A673 (cell line): ENCODE data around the gene SORCS1. TPM values are rescaled to one million over a fixed set of nuclear protein-coding genes. Genes with fewer than 3 reads are reported as not detected.
"Not testable (repeated sequence)": the region's sequence is repeated elsewhere in the genome, so short reads cannot be mapped to it uniquely, and the experiment has no call there.

ENCODE experiments used
- BruUV-seq: library from RNA; stranded (reverse); fragments of 400-500 nt; replicated peaks from 2 replicates; lab custom pipeline; 2021; lab: Mats Ljungman, UMichigan
- CTCF ChIA-PET: fragments of 300-600 bp; sonication (Branson Sonifier 250); formaldehyde crosslinking; loops from one replicate; lab custom pipeline; 2022; ENCODE audit warnings: antibody characterized with exemption; lab: Charles Lee
- POLR2A ChIA-PET: fragments of 300-600 bp; sonication (Branson Sonifier 250); formaldehyde crosslinking; loops from one replicate; lab custom pipeline; 2022; ENCODE audit warnings: antibody characterized with exemption; ENCODE audit not compliant: low non-redundant PET; lab: Charles Lee
- DNase-seq: peaks from one replicate; pipeline ENCODE4 v3.0.0-alpha.2; 2015; ENCODE audit warnings: low spot score
- H3K27ac ChIP-seq: fragments of 200-600 bp; sonication (generic); 2 replicates; pipeline ENCODE4 v1.5.1; 2016; ENCODE audit warnings: mixed run types, low read depth, mild to moderate bottlenecking, mixed read lengths, antibody characterized with exemption, low read length; ENCODE audit not compliant: poor library complexity, severe bottlenecking
- H3K27me3 ChIP-seq: fragments of 200-600 bp; sonication (generic); replicated peaks from 2 replicates; pipeline ENCODE4 v1.6.1; 2017; ENCODE audit warnings: mixed run types, low read depth, mild to moderate bottlenecking, mixed read lengths, antibody characterized with exemption, low read length; ENCODE audit not compliant: insufficient read depth, poor library complexity
- H3K36me3 ChIP-seq: fragments of 200-600 bp; sonication (generic); 2 replicates; pipeline ENCODE4 v1.6.1; 2016; ENCODE audit warnings: mixed run types, mild to moderate bottlenecking, mixed read lengths, antibody characterized with exemption, low read length; ENCODE audit not compliant: insufficient read depth, poor library complexity, severe bottlenecking
- H3K4me1 ChIP-seq: fragments of 200-600 bp; sonication (generic); 2 replicates; pipeline ENCODE4 v1.6.1; 2017; ENCODE audit warnings: mixed run types, mild to moderate bottlenecking, mixed read lengths, antibody characterized with exemption, low read length; ENCODE audit not compliant: insufficient read depth, poor library complexity, severe bottlenecking
- H3K4me3 ChIP-seq: fragments of 200-600 bp; sonication (generic); 2 replicates; pipeline ENCODE4 v1.5.1; 2016; ENCODE audit warnings: low read depth, mixed run types, mild to moderate bottlenecking, mixed read lengths, low read length; ENCODE audit not compliant: poor library complexity, severe bottlenecking
- H3K9me3 ChIP-seq: fragments of 200-600 bp; sonication (generic); 2 replicates; pipeline ENCODE4 v1.6.1; 2016; ENCODE audit warnings: mixed run types, low read depth, mild to moderate bottlenecking, mixed read lengths, antibody characterized with exemption, low read length; ENCODE audit not compliant: poor library complexity, severe bottlenecking
- CTCF ChIP-seq: fragments of 300-800, 200-600 bp; sonication (generic); conservative IDR thresholded peaks from 2 replicates; pipeline ENCODE4 v1.5.1; 2017; ENCODE audit warnings: low read depth, mild to moderate bottlenecking, antibody characterized with exemption, low read length, moderate library complexity, mixed read lengths
- EZH2 ChIP-seq: fragments of 200-600 bp; sonication (generic); IDR thresholded peaks from 2 replicates; pipeline ENCODE4 v1.6.1; 2017; ENCODE audit warnings: borderline replicate concordance, low read depth, mild to moderate bottlenecking, mixed read lengths, antibody characterized with exemption, low read length; ENCODE audit not compliant: poor library complexity, severe bottlenecking
- intact Hi-C: fragments of 100-400 bp; cut with micrococcal nuclease; formaldehyde crosslinking; loops from one replicate; pipeline ENCODE4 v1.10.0; 2022; ENCODE audit not compliant: unreplicated experiment
- total RNA-seq: library from RNA; stranded (reverse); gene quantifications from 2 replicates; pipeline ENCODE4 v1.2.3, GENCODE V29; 2021

Gene SORCS1
- total RNA-seq, 1 experiment from 2014 or later: 0.34 TPM

DNA sequence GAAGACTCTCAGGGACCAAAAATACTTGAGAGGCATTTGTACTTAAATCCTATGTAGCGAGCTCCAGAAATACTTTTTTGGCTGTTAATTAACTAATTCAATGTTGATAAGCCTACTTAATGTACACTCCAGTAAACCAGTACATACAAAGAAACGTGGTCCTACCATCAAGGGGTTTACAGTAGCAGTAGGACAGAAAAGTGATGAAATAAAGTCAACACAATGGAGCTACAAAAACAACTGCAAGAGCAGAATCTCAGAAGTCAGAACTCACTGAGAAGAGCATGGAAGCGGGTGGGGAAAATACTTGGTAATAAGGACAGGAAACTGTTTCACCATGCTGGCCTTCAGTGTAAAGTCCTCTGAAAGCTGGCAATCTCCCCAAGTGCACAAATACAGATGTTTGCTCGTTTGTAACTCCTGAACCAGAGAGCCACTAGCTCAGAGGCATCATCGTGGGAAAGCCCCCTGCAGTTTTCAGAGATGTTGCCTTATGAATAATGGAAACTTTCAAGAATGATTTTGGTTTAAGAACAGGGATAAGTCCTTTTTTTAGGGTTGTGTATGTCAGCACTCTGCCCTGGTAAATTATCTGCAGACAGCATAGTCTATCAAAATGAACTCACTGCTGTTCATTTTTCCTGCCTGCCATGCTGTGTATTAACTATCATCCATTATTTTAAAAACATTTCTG lies 233.2 kb downstream of the SORCS1 start:
- DNase-seq: peak; percentile 88
- no peaks in the 10 kb centered on the region for H3K36me3 ChIP-seq
- no TSS peak for BruUV-seq
- ChIA-PET CTCF (interaction anchor here (0.6 kb wide), 2 partner anchors 138 to 152 kb away, joined by 4 to 11 read pairs; no protein-coding TSS in a partner anchor), POLR2A (no interaction called here)
- H3K4me1 ChIP-seq: peaks cover 37% of the 10 kb centered on the region
- no peak overlapping the region for H3K4me3 ChIP-seq
- no peaks in the 10 kb centered on the region for H3K9me3 ChIP-seq
- H3K27me3 ChIP-seq: no peaks in the 10 kb centered on the region
- no peak for TF ChIP-seq EZH2
- no peak for TF ChIP-seq CTCF
- intact Hi-C loops: no loop called here
- peak overlapping the region; percentile 61 for H3K27ac ChIP-seq

DNA sequence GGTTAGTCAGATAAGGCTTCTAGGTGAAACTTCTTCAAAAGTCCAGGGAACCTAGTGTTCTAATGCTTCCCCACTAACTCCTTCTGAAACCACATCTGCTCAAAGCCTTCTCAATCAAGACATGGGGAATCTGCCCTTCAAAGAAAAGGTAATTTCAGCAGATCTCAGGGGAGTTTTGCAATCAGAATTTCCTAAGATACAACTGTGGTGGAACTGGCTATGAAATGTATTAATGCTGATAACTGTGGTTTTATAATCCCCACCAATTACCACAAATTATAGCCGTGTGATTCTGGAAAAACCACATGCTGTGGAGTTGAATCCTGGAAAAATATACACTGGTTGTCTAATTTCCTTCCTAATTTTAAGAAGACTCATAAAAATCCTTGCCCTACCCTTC lies 233.8 kb downstream of the SORCS1 start:
- Histone ChIP-seq H3K36me3 (no peaks in the 10 kb centered on the region), H3K9me3 (no peaks in the 10 kb centered on the region), H3K27ac (peak overlapping the region; percentile 61), H3K4me3 (no peak overlapping the region), H3K27me3 (no peaks in the 10 kb centered on the region), H3K4me1 (peaks cover 32% of the 10 kb centered on the region)
- ChIA-PET POLR2A (no interaction called here), CTCF (interaction anchor here (0.6 kb wide), 2 partner anchors 137 to 151 kb away, joined by 4 to 11 read pairs; no protein-coding TSS in a partner anchor)
- BruUV-seq: no TSS peak
- intact Hi-C loops: no loop called here
- TF ChIP-seq CTCF: no peak
- TF ChIP-seq EZH2: no peak
- DNase-seq: peak; percentile 65

DNA sequence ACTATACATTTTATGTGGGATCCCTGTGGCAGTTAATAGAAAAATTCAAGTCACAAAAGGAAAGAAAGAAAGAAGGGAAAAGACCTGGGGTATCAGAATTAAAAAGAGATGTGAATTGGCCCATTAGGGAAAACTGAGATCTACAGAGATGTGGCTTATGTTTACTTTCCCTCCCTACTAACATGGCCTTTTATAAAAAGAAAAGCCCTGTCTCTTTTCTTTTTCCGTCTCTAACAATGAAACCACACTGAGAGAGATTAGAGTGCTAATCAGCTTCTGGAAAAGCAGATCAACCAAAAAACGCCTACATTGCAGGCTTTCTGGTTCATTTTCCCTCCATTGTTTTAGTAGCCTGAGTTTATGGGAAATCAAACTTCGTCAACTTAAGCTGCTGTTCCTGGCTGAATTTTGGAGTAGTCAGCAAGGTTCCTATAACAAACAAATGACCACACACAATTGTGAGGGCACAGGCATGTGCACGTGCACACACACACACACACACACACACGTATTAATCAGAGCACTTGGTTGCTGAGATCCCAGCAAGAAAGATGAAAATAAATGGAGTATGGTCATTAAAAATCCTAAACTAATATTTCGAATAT lies 235.1 kb downstream of the SORCS1 start:
- Histone ChIP-seq H3K27ac (no peak overlapping the region), H3K4me1 (peaks cover 26% of the 10 kb centered on the region), H3K4me3 (no peak overlapping the region), H3K36me3 (no peaks in the 10 kb centered on the region), H3K27me3 (no peaks in the 10 kb centered on the region), H3K9me3 (no peaks in the 10 kb centered on the region)
- POLR2A ChIA-PET: interaction anchor here (0.6 kb wide), 1 partner anchor 211 kb away, joined by 7 read pairs; no protein-coding TSS in a partner anchor
- CTCF ChIA-PET: no interaction called here
- TF ChIP-seq CTCF: no peak
- TF ChIP-seq EZH2: no peak
- intact Hi-C loops: no loop called here
- no peak for DNase-seq
- no TSS peak for BruUV-seq

DNA sequence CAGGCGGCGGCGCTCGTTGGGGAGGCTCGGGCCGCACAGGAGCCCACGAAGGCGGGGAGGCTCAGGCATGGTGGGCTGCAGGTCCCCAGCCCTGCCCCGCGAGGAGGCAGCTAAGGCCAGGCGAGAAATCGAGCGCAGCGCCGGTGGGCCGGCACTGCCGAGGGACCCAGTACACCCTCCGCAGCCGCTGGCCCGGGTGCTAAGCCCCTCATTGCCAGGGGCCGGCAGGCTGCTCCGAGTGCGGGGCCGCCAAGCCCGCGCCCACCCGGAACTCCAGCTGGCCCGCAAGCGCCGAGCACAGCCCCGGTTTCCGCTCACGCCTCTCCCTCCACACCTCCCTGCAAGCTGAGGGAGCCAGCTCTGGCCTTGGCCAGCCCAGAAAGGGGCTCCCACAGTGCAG lies 236.4 kb downstream of the SORCS1 start:
- CTCF ChIA-PET, H3K9me3 ChIP-seq, intact Hi-C loops, H3K27ac ChIP-seq, H3K4me3 ChIP-seq, H3K27me3 ChIP-seq, H3K36me3 ChIP-seq, BruUV-seq, DNase-seq, POLR2A ChIA-PET: not testable (repeated sequence)
- peaks cover 26% of the 10 kb centered on the region for H3K4me1 ChIP-seq
